Measurements from ENCODE around the gene ZNF213. TPM values are rescaled to one million over a fixed set of nuclear protein-coding genes. Genes with fewer than 3 reads are reported as not detected.

ZNF213 gene
- total and polyA plus RNA-seq, 2 experiments from 2014 or later, result 2.9 to 10.4 TPM

GRCh38 chr16:3096362-3096761, 38.5 kb upstream of the ZNF213 start:
- Histone ChIP-seq H3K79me2 (replicated peaks; ENCODE audit: insufficient read depth) (peaks cover 62% of the 10 kb centered on the region), H3K36me3 (ENCODE audit: insufficient read depth) (peaks cover 23% of the 10 kb centered on the region), H3K9me2 (ENCODE audit: insufficient read depth) (no peaks in the 10 kb centered on the region), H3K27ac (ENCODE audit: low read depth) (peak overlapping the region; percentile 99), H3K4me2 (peak overlapping the region; percentile 85), H3K27me3 (ENCODE audit: insufficient read depth) (no peaks in the 10 kb centered on the region), H4K20me1 (replicated peaks; ENCODE audit: insufficient read depth) (peaks cover 24% of the 10 kb centered on the region; the same call in 1 of the 2 replicates), H3K4me1 (ENCODE audit: insufficient read depth) (peaks cover 46% of the 10 kb centered on the region), H3F3A (replicated peaks; ENCODE audit: low read depth) (peaks cover 51% of the 10 kb centered on the region), H2AFZ (no peak overlapping the region), H3K4me3 (peak overlapping the region; percentile 89)
- Mint-ChIP-seq H3K36me3 (ENCODE audit: low read depth) (peaks cover 71% of the 10 kb centered on the region), H3K9me3 (no peaks in the 10 kb centered on the region; the same call in 2 of the 3 replicates), H3K27ac (peak overlapping the region; percentile 56; the same call in 1 of the 2 replicates), H3K4me3 (peak overlapping the region; percentile 99), H3K27me3 (ENCODE audit: insufficient read depth, low read depth, poor library complexity) (peaks cover 40% of the 10 kb centered on the region), H3K4me1 (peaks cover 37% of the 10 kb centered on the region)
- TF ChIP-seq JUNB (IDR thresholded peaks at IDR 0.05; ENCODE audit: unreplicated experiment), result no peak
- no peak for TF ChIP-seq STAT1 (IDR thresholded peaks at IDR 0.05; ENCODE audit: unreplicated experiment)
- no peak for TF ChIP-seq POLR2AphosphoS5 (IDR thresholded peaks at IDR 0.05; ENCODE audit: low read depth)
- no peak for TF ChIP-seq NANOG (IDR thresholded peaks at IDR 0.05; ENCODE audit: borderline replicate concordance)
- no peak for TF ChIP-seq ZNF114 (CRISPR knock-in tag; IDR thresholded peaks at IDR 0.05)
- no peak for ATAC-seq
- DNase-seq (ENCODE audit: low spot score), result no peak

- peak overlapping the region; percentile 99 for H3K4me3 Mint-ChIP-seq
- H3F3A ChIP-seq (replicated peaks; ENCODE audit: low read depth), result peaks cover 45% of the 10 kb centered on the region
- peaks cover 47% of the 10 kb centered on the region for H3K4me1 ChIP-seq (ENCODE audit: insufficient read depth)
- peak overlapping the region; percentile 99 for H3K27ac Mint-ChIP-seq
- peak; percentile 69 for DNase-seq (ENCODE audit: low spot score)
- peak overlapping the region; percentile 85 for H3K4me2 ChIP-seq
- no peak for TF ChIP-seq NANOG (IDR thresholded peaks at IDR 0.05; ENCODE audit: borderline replicate concordance)
- TF ChIP-seq POLR2AphosphoS5 (IDR thresholded peaks at IDR 0.05; ENCODE audit: low read depth), result peak; percentile 36; the same call in 1 of the 2 replicates
- peak; percentile 2 for ATAC-seq
- H3K36me3 ChIP-seq (ENCODE audit: insufficient read depth), result peaks cover 16% of the 10 kb centered on the region; the same call in 1 of the 2 replicates
- H2AFZ ChIP-seq, result no peak overlapping the region
- peak overlapping the region; percentile 89 for H3K4me3 ChIP-seq
- peaks cover 62% of the 10 kb centered on the region for H3K36me3 Mint-ChIP-seq (ENCODE audit: low read depth)
- H3K9me3 Mint-ChIP-seq, result no peaks in the 10 kb centered on the region; the same call in 2 of the 3 replicates
- no peaks in the 10 kb centered on the region for H3K27me3 ChIP-seq (ENCODE audit: insufficient read depth)
- H3K27me3 Mint-ChIP-seq (ENCODE audit: insufficient read depth, low read depth, poor library complexity), result peaks cover 42% of the 10 kb centered on the region
- no peaks in the 10 kb centered on the region for H3K9me2 ChIP-seq (ENCODE audit: insufficient read depth)
- H3K27ac ChIP-seq (ENCODE audit: low read depth), result peak overlapping the region; percentile 99
- peaks cover 58% of the 10 kb centered on the region for H3K79me2 ChIP-seq (replicated peaks; ENCODE audit: insufficient read depth)
- H3K4me1 Mint-ChIP-seq, result peaks cover 40% of the 10 kb centered on the region
- H4K20me1 ChIP-seq (replicated peaks; ENCODE audit: insufficient read depth), result peaks cover 22% of the 10 kb centered on the region; the same call in 1 of the 2 replicates
Measured at GRCh38 chr16:3097266-3097665, 37.6 kb upstream of the ZNF213 start.

- Mint-ChIP-seq H3K9me3 (no peaks in the 10 kb centered on the region; the same call in 2 of the 3 replicates), H3K4me3 (peak within 1 kb of the TSS; percentile 99), H3K27me3 (ENCODE audit: insufficient read depth, low read depth, poor library complexity) (peaks cover 42% of the 10 kb centered on the region), H3K36me3 (ENCODE audit: low read depth) (peaks cover 50% of the 10 kb centered on the region), H3K4me1 (peaks cover 46% of the 10 kb centered on the region), H3K27ac (peak within 1 kb of the TSS; percentile 99)
- Histone ChIP-seq H3K4me1 (ENCODE audit: insufficient read depth) (peaks cover 53% of the 10 kb centered on the region), H3K36me3 (ENCODE audit: insufficient read depth) (0 out of 2 replicates have a peak, but pooled peaks cover 4% of the 10 kb centered on the region), H3K4me3 (peak within 1 kb of the TSS; percentile 89), H3K27me3 (ENCODE audit: insufficient read depth) (no peaks in the 10 kb centered on the region), H3F3A (replicated peaks; ENCODE audit: low read depth) (peaks cover 48% of the 10 kb centered on the region), H3K79me2 (replicated peaks; ENCODE audit: insufficient read depth) (peaks cover 45% of the 10 kb centered on the region), H3K27ac (ENCODE audit: low read depth) (peak within 1 kb of the TSS; percentile 99), H2AFZ (no peak within 1 kb of the TSS), H4K20me1 (replicated peaks; ENCODE audit: insufficient read depth) (peaks cover 10% of the 10 kb centered on the region; the same call in 1 of the 2 replicates), H3K4me2 (peak within 1 kb of the TSS; percentile 85), H3K9me2 (ENCODE audit: insufficient read depth) (no peaks in the 10 kb centered on the region)
- DNase-seq (ENCODE audit: low spot score) (peak; percentile 95), ATAC-seq (peak; percentile 50)
- TF ChIP-seq ZNF114 (CRISPR knock-in tag; IDR thresholded peaks at IDR 0.05), result no peak
- TF ChIP-seq REST (IDR thresholded peaks at IDR 0.05; ENCODE audit: unreplicated experiment), result peak; percentile 7
- TF ChIP-seq ETS1 (IDR thresholded peaks at IDR 0.05), result peak; percentile 75
- 0 out of 4 replicates have a peak, but pooled peaks of 1 of the 2 experiments have one; percentile 3 for TF ChIP-seq CTCF (conservative IDR thresholded peaks at IDR 0.05; ENCODE audit: low read depth in 2 of 2)
- TF ChIP-seq EZH2phosphoT487 (IDR thresholded peaks at IDR 0.05; ENCODE audit: unreplicated experiment), result no peak
- TF ChIP-seq CREB1 (CRISPR knock-in tag; IDR thresholded peaks at IDR 0.05; ENCODE audit: low read depth), result 0 out of 2 replicates have a peak, but pooled peaks have one; percentile 22
- TF ChIP-seq POLR2AphosphoS5 (IDR thresholded peaks at IDR 0.05; ENCODE audit: low read depth), result peak; percentile 85
Measured at GRCh38 chr16:3098459-3099394, 36.1 kb upstream of the ZNF213 start, which contains the start of gene ZSCAN10. ZSCAN10 (minus strand) TSS chr16:3099294; CDS start chr16:3092937, 6,357 bp downstream.
